MV-4-11 (cell line): ENCODE measurements around the gene CAMK1D.
"Not testable (repeated sequence)": the region's sequence is repeated elsewhere in the genome, so short reads cannot be mapped to it uniquely, and the experiment has no call there.

Experiments used
- DNase-seq: peaks from one replicate; lab custom pipeline; 2025; lab: John Stamatoyannopoulos, UW

Gene CAMK1D

DNA sequence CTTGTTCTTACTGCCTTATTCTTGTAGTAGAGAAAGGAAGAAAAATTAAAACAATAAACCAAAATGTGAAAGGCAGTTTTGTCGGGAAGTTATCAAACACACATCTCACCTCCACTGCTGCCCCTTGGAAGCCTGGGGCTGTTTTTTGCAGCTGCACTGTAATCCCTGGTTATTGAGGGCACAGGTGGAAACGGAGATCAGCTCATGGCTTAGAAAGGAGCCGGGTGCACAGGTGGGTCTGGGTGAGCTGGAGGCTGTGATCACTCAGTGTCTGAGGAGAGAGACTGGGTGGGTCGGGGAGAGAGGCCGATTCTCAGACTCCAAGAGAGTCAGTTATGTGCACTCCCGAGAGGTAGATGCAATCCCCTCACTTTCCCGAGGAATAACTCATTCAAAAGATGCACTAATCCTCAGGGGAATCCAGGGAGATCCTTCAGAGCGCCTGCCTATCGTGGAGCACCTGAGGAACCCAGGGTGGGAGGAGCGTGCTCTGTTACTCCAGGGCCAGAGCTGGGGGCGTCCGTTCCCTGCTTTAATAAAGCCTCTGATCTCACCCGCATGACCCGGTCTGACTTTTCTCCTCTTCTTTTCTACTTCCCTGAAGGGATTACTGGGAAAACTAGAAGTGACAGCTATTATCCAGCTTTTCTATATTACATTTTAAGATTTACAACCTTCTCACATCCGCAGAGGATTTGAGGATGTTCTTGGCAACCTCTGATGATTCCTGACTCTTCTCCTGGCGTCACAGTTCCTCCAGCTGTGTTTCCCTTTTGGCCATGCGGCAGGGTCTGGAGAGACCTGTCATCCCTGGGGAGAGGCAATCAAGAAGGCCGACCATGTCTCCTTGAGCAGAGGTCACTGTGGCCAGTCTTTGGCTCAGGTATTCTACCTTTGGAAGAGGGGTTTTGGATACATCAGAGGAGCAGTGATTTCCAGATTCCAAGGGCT is 82.1 kb downstream of the CAMK1D start:
- no peak for DNase-seq

DNA sequence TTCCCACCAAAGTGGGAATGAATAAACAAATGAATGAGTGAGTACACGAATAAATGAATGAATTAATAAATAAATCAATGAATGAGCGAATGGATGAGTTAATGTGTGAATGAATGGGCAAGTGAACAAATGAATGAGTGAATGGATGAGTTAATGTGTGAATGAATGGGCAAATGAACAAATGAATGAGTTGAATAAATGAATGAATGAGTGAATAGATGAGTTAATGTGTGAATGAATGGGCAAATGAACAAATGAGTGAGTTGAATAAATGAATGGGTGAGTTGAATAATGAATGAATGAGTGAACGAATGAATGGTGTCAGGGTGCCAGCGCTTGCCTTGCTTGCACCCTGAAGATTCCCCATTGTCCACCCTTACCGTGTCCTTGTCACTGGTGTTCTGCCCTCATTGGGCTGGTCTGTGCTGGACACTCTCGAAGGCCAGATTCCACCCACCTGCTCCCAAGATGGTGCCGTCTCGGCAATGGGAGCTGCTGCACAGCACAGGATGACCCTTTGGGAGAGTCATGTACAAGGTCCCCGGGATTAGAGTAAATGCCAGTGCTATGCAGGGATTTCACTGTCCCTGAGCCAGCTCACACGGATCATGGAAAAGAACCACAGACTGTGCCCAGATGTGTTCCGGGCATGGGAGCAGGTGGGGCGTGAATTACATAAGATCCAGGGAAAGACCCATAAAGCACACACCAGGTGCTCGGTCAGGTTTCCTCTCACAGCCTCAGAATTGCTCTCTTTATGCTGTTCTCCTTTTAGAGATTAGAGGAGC is 83.2 kb downstream of the CAMK1D start:
- DNase-seq: no peak

- DNase-seq: no peak
Measured at GRCh38 chr10:12434277-12434676, 84.9 kb downstream of the CAMK1D start.

DNA sequence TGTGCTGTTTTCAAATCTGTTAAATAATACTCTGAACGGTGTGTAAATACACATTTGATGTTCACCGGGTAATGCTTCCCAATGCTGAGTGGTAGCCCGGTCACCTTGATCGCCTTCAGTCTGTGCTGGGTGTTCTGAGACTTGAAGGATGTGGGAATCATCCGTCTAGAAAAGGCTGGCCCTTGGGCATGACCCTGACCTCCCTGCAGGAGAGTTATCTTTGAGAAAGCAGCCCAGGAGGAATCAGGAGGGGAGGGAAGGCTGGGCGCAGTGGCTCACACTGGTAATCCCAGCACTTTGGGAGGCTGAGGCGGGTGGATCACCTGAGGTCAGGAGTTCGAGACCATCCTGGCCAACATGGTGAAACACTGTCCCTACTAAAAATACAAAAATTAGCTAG is 85.3 kb downstream of the CAMK1D start:
- not testable (repeated sequence) for DNase-seq

DNA sequence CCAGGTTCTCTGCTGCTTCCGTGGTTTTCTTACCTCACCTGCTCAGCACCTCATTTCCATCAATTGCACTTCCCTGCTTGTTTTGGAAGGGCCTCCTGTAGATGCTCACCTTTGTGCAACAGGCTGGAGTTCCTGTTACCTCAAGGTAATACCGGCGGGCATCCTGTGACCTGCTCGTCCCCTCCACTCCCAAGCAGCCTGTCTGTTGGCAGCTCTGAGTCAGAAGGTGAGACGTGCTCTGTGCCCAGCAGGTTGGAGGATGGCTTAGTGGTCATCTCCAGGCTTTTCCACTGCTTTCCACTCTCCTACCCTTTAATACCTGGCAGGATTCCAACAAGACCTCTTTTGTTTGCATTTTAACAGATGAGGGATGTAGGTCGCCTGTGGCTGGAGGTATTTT is 86.0 kb downstream of the CAMK1D start:
- DNase-seq: no peak

- no peak for DNase-seq
Measured at GRCh38 chr10:12438919-12439692, 89.8 kb downstream of the CAMK1D start.

DNA sequence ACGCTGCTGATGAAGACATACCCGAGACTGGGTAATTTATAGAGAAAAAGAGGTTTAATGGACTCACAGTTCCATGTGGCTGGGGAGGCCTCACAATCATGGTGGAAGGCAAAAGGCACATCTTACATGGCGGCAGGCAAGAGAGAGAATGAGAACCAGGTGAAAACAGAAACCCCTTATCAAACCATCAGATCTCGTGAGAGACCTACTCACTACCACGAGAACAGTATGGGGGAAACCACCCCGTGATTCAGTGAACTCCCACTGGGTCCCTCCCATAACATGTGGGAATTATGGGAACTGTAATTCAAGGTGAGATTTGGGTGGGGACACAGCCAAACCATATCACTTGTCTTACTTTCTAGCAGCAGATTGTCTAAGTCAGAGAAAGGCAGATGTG is 90.4 kb downstream of the CAMK1D start:
- DNase-seq: not testable (repeated sequence)

- no peak for DNase-seq
Measured at GRCh38 chr10:12443026-12443425, 93.7 kb downstream of the CAMK1D start.

- no peak for DNase-seq
Measured at GRCh38 chr10:12444981-12445700, 95.8 kb downstream of the CAMK1D start.

DNA sequence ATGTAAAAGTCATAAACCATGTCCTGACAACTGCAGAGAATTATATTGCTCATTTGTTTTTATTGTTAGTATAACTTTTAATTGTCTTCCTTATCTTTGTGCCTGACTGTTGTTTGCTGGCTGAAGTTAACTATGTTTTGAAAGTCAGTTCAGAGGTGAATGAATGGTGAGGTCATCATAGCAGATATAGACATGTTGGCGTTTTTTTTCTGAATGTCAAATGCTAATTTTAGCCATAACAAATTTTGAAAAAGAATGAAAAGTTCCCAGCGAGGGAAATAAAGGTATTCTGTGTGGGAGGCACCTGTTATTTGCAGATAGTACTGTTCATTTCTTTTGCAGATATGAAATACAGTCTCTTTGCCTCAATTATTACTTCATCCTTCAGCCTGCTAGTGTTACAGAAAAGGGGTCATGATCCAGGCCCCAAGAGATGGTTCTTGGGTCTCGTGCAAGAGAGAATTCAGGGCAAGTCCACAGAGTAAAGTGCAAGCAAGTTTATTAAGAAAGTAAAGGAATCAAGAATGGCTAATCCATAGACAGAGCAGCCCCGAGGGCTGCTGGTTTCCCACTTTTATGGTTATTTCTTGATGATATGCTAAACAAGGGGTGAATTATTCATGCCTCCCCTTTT is 96.5 kb downstream of the CAMK1D start:
- no peak for DNase-seq

- no peak for DNase-seq
Measured at GRCh38 chr10:12448340-12448728, 99.0 kb downstream of the CAMK1D start.

- peak; percentile 89 for DNase-seq
Measured at GRCh38 chr10:12448729-12449391, 99.5 kb downstream of the CAMK1D start.

DNA sequence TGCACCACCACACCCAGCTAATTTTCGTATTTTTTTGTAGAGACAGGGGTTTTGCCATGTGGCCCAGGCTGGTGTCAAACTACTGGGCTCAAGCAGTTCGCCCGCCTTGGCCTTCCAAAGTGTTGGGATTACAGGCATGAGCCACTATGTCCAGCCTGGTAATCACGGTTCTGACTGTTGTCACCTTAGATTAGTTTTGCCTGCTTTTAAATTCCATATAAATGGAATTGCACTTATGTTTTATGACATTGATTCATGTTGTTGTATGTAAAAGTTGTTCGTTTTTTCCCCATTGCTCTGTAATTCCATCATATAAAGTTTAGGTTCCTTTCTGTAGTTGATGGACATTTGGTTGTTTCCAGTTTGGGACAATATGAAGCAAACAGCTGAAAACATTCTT is 106.0 kb downstream of the CAMK1D start:
- DNase-seq: no peak

- no peak for DNase-seq
Measured at GRCh38 chr10:12455766-12456165, 106.4 kb downstream of the CAMK1D start.

GRCh38 chr10:12459340-12459739 is 110.0 kb downstream of the CAMK1D start:
- DNase-seq: no peak

GRCh38 chr10:12459762-12460161 is 110.4 kb downstream of the CAMK1D start:
- no peak for DNase-seq

DNA sequence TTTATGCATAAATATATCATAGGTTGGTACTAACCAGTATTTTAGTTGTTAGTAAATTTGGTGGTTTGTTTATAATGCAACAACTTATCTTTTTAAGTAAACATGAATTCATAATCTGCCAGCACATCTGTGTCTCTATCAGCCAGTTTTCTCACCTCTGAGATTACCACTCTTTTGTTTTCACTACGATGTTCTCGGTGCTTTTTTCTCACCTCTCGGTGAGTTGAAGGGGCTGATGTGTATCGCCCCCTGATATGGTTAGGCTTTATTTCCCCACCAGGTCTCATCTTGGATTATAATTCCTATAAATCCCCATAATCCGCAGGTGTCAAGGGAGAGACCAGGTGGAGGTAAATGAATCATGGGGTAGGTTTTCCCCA is 114.1 kb downstream of the CAMK1D start:
- no peak for DNase-seq

DNA sequence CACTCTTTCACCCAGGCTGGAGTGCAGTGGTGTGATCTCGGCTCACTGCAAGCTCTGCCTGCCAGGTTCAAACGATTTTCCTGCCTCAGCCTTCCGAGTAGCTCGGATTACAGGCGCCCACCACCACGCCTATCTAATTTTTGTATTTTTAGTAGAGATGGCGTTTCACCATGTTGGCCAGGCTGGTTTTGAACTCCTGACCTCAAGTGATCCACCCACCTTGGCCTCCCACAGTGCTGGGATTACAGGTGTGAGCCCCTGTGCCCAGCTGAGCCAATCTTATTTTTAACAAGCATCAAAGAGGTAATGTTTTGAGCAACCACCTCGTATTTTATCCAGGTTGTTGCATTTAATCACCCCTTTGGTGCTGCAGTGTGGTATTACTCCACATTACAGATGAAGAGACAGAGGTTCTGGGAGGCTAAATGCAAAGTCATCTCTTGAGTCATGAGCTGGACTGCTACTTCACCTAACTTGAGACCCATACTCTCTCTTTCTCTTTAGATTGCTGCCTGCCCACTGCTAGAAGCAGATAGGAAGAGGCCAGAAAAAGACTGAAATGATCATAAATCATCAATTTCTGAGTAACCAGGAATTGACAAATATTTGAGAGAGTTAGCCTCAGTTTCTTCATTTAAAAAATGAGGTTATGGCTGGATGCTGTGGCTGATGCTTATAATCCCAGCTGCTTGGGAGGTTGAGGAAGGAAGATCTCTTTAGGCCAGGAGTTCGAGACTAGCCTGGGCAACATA is 116.2 kb downstream of the CAMK1D start:
- no peak for DNase-seq

- no peak for DNase-seq
Measured at GRCh38 chr10:12466704-12467305, 117.5 kb downstream of the CAMK1D start.
